GM20000 (cell line): ENCODE data around the gene DIRAS1.

Source experiments
- DNase-seq: peaks from one replicate; pipeline ENCODE4 v3.0.0; 2012; ENCODE audit warnings: low spot score
- CTCF ChIP-seq: IDR thresholded peaks from 2 replicates; pipeline ENCODE4 v1.5.1; 2012; ENCODE audit warnings: mild to moderate bottlenecking, control low read depth; ENCODE audit errors: extremely low read depth, missing control alignments

The DIRAS1 gene

GRCh38 chr19:2732157-2732725 lies 11.1 kb upstream of the DIRAS1 start:
- DNase-seq: no peak
- TF ChIP-seq CTCF: no peak

- TF ChIP-seq CTCF: no peak
- no peak for DNase-seq
Observed at GRCh38 chr19:2731181-2731995, 10.2 kb upstream of the DIRAS1 start.

- TF ChIP-seq CTCF: no peak
- no peak for DNase-seq
Observed at GRCh38 chr19:2729943-2730818, 9.0 kb upstream of the DIRAS1 start.

- no peak for TF ChIP-seq CTCF
- DNase-seq: no peak
Observed at GRCh38 chr19:2728783-2729387, 7.7 kb upstream of the DIRAS1 start.

GRCh38 chr19:2727640-2727944 lies 6.4 kb upstream of the DIRAS1 start:
- TF ChIP-seq CTCF: no peak
- DNase-seq: no peak

GRCh38 chr19:2726904-2727639 lies 5.9 kb upstream of the DIRAS1 start:
- DNase-seq: no peak
- no peak for TF ChIP-seq CTCF
